IPS DF 4.7 (cell line): ENCODE measurements around the gene SLC12A7.

Experiments
- DNase-seq: peaks from one replicate; pipeline ENCODE4 v3.0.0-alpha.2; 2013; ENCODE audit warnings: low spot score; ENCODE audit errors: extremely low read depth

SLC12A7 gene

DNA sequence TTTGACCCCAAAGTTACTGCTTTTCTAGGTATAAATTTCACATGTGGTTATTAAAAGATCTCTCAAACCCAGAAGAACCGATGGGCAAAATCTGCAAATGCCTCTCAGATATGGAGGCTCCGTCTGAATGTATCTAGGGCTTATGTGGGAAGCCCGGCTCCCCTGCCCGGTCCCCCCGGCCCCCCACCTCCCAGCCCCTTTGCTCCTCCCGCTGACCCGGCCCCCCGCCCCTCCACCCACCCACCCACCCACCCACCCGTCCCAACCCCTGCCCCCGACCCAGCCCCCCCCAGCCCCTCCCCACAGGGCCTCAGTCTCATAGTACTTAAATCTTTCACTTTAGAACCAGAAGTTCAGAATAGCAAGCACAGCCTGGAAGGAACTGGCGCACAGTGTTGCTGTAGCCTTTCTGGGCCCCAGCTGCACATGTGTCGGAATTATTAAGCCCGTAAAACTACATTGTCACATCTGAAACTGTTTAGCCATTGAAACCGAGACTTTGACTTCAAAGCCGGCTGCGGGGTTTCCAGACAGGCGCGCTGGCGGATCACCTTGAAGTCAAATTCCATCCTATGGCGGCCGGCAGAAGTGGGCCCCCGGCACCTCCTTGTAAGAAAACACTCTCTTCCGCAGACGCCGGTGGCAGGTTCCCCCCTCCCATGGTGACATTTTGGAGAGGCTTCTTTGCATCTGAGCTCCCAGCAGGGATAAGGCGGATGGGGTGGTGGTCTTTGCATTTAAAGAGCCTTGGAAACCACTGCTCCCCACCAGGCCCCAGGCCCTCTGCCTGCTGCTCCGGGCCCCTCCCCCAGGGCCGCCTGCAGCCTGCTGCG lies 90.5 kb downstream of the SLC12A7 start:
- no peak for DNase-seq

DNA sequence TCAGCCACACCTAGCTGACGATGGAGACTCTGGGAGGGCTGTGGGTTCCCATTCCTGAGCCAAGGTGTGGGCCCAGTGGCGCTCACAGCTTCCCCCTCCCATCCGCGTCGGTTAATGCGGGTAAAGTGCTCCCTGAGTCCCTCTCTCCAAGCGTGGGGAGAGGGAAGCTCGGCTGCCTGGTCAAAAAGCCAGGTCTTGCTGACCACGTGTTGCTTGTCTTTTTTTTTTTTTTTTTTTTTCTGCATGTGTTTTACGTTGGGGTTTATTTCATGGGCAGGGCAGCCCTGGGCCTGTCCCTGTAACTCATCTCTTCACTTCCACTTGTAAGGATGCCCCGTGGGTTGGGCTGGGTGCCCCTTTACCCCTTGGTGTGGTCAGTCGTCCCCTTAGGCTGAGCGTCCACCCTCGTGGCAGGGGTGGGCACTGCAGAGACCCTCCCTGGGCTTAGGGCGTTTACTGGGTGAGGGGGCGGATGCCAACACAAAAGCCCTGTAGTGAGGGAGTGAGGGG lies 91.4 kb downstream of the SLC12A7 start:
- DNase-seq: no peak

DNA sequence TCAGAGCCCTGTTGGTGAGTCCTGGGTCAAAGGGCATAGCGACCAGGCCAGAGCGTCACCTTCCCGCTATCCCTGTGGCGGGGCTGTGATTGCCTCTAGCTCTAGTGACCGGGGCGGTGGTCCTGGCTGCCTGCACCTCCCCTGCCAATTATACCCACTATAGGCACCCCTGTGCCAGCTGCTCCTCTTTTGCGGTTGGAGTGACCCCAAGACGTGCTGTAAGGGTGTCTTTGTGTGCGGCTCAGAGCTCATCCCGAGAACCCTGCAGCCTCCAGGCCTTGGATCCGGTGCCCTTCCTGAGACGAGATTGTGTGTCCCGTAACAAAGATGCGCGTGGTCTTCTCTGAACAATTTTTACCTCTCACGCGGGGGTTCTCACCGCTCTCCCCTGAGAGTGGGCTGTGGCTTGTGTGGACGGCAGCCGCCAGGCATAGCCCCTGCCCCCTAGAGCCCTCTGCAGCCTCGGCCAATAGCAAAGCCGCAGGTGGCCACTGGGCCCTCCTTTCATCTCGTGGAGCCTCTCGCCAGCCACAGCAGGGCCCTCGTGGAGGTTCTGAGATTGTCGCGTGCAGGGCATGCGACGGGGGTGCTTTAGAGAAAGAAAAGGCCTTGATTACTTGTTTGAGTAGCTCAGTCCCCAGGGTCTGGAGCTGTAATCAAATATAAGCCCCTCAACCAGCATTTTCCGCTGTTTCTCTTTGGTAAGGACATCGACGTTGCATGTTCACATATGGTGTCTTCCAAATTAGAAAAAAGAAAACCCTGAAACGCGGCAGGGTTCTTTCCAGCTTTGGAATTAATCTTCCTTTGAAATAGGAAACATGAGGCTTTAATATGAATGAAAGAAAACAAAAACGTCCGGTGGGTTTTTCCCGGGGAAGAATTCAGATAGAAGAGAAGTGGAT lies 92.6 kb downstream of the SLC12A7 start:
- no peak for DNase-seq

DNA sequence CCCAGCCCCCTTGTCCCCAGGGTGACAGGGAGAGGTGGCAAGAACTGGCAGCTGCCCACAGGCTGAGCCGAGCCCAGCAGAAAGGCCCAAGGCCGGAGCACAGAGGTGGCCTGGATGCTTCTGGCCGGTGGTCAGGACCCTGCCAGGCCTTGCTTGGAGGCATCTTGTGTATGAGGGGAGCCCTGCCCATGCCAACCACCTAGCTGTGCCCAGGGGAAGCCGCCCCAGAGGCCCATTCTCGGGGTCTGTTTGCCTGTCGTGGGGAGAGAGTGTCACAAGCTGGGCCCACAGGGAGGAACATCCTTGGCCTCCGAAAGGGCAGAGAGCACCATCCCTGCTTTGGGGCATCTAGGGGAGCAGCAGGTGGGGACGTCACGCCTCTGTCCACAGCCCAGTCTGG lies 93.3 kb downstream of the SLC12A7 start:
- no peak for DNase-seq

DNA sequence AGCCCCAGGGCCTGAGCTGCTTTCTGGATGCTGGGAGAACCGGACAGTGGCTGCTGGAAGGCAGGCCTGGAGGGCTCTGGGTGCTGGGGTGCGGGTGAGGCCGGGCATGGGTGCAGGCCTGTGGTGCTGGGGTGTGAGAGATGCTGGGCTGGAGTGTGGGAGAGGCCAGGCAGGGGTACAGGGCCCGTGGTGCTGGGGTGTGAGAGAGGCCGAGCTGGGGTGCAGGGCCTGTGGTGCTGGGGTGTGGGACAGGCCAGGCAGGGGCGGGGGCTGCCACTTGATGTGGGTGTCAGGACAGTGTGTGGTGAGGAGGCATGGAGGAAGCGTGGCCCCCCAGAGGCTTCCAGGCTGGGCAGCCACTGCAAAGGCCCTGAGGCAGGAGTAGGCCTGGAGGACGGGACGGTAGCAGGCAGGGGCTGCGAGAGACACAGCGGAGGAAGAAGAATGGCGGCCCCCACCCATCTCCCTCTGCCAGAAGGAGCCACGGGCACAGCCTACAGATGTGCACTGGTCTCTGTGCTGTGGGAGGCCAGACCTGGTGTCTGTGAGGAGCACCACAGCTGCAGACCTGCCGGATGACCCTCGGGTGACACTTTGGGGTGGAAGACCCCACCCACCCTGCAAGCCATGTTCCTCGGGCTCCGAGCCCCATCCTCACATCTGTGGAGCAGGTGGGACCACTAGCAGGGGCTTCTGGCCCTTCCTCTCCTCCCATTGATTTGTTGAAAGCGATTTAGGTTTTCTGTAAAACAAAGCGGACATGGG lies 94.0 kb downstream of the SLC12A7 start:
- DNase-seq: no peak

DNA sequence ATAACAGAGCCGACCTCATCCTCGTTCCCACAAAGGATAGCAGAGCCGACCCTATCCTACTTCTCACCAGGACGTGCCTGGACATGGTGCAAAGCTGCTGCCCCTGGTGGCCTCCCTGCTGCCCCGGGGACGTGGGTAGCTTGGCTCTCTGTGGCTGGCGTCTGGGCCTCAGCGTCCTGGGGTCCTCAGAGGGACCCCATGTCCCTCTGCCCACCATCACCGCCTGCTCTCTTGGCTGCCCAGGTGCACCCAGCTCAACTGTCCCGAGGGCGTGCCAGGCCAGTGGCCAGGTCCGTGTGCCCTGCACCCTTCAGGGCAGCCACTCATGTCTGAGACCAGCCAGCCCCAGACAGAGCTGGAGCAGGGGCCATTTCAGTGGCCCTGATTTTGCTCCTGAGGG lies 94.8 kb downstream of the SLC12A7 start:
- DNase-seq: no peak

DNA sequence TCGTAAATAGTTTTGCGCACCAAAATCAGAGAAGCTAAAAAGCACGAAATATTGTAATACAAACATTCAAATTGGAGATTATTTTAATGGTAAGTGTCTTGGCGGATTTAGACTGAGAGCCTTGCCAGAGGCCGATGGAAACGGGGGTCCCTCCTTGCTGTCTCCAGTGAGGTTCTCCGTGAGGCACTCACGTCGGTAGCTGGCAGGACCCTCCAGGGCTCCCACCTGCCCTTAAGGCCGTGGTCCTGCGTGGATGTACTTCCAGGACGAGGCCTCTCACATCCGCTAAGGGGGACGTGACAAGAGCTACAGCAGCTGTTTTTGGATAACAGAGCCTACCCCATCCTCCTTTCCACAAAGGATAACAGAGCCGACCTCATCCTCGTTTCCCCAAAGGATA lies 95.4 kb downstream of the SLC12A7 start:
- DNase-seq: no peak

DNA sequence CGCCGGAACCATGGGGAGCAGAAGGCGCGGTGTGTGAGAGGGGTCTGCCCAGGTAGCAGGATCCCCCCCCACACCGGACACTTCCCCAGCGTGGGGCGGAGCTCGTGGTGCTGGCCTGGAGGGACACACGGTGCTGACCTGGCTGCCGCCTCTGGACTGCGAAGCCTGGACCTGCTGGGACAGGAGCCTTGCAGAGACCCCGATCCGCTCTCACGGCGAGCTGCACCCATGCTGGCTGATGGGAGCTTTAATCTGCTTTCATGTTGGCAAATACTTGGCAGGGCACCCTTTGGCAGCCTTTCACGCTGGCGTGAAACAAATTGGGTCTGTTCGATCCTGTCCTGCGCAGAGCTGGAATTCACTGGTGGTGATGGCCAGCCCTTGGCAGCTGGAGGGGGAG lies 95.8 kb downstream of the SLC12A7 start:
- DNase-seq: no peak

DNA sequence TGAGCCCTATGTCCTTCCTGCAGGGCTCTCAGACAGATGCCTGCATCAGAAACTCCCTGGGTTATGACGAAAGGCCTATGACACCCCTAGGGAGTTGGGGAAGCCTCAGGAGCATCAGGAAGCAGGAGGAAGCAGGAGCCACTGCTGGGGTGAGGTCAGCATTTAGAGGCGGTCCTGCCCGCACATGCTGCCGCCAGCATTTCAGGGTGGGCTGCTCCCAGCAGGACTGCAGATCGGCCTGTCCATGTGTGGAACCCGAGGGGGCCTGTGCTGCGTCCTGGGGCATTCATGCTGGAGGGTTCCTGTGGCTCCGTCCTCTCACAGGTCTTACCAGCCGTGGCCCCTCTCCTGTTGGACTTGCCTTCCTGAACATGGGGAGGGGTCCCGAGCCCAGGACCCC lies 96.4 kb downstream of the SLC12A7 start:
- DNase-seq: no peak

DNA sequence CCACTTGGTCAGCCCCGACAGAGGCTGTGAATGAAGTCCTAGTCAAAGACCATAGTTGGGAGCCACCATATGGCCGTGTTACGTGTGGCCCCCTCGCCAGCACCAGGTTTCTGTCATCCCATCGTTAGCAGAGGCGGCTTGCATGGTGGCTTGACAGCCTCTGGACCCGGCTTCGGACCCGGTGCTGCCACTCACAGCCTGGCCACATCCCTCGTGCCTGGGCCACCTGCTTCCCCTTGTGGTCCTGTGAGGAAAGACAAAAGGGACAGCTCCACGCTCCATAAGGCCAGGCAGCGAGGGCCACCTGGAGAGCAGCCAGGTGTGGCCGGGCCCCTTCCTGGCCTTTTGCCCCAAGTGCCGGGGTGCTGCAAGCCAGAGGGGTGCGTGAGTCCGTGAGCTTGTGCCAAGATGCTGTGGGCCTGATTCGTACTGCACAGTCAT lies 97.1 kb downstream of the SLC12A7 start:
- DNase-seq: no peak

DNA sequence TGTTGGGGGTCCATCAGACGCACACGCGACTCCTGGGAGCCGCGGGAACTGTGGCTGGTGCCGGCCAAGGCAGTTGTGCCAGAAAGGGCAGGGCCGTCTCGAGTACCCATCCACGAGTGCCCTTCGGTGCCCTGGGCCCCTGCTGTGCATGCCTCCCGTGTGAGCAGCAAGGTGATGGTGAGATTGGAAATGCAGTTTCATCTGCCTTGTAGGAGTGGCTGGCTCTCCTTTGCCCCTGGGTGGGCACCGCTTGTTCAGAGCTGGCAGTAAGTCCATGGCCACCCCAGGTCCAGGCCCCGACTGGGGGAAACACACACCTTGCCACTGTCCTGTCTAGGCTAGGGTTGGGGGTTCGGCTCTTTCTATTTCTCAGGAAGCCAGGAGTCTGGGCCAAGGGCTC lies 97.5 kb downstream of the SLC12A7 start:
- no peak for DNase-seq

DNA sequence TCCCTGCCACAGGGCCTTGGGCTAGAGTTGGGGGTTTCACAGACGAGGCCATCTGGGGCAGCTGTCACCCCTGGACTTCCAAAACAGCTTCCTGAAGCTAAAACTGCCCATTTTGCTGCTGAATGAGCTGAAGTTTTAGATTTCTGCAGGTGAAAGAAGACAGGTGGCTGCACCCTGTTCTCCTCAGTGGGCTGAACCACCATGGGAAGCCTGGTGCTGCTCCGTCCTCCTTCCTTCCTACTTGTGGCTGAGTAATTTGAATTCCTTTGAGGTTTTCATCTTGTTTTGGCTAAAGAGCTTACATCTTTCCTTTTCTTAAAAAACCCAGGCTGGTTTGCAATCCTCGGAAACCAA lies 97.9 kb downstream of the SLC12A7 start:
- no peak for DNase-seq

DNA sequence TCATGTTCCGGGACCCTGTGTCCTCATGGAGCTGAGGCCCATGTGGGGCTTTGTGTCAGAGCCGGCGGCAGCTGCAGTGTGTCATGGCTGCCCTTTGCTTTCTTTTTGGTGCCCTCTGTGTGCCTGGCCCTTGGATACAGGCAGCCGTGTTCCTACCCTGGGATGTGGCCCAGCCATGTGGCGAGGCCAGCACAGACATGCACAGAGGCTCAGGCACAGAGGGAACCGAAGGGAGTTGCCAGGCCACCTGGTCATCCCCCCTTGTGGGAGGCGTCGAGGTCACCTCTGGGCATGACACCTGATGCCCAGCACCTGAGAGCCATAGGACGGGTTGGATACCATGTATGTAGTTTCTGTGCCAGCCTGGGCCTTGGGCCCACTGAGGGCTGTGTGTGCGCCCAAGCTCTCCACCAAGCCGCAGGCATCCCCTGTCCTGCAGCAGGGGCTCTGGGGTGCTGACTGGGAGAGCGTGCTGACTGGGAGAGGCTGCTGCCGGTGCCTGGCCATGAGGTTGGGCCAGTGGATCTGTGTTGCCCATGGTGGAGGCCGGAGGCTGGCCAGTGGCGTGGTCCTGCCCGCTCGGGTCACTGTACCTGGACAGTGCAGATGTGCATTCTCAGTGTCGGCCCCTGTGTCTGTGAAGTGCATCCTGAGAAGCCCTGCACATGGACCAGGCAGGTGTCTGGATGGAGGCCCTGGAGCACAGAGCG lies 98.5 kb downstream of the SLC12A7 start:
- no peak for DNase-seq

DNA sequence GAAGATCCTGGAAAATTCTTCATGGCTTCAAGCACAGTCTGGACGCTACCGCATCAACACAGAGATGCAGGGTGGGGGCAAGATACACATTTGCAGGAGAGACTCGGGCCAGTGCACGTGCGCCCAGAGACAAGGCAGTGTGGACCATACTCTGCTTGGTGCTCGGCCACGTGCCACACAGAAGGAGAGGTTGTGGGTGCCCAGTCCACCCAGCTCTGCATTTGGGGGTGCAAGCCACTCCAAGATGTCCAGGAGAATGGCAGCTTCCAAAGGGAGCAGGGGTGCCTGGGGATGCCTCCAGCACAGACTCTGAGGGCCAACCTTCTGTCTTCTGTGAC lies 99.0 kb downstream of the SLC12A7 start:
- no peak for DNase-seq

DNA sequence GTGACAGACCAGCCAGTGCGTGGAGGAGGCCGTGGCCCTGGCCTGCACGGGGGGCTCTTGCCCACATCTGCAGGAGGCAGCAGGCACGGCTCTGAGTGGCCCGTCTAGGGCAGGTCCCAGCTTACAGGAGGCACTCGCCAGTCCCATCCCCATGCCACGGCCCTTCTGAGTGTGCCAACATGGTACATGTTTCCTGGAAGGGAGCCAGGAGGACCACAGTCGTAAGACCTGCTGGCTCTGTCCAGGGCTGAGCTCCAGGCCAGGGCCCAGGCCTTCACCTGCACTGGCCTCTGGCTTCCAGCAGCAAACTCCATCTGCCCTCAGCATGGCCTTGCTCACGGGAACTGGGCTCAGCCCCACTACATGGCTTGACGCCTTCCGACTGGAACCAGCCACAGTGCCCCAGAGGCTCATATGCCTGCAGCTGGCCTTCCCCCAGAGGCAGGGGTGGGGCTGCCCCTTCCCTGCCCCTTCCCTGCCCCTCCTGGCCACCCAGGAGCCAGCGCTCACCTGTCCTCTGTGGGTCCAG lies 99.5 kb downstream of the SLC12A7 start:
- no peak for DNase-seq

DNA sequence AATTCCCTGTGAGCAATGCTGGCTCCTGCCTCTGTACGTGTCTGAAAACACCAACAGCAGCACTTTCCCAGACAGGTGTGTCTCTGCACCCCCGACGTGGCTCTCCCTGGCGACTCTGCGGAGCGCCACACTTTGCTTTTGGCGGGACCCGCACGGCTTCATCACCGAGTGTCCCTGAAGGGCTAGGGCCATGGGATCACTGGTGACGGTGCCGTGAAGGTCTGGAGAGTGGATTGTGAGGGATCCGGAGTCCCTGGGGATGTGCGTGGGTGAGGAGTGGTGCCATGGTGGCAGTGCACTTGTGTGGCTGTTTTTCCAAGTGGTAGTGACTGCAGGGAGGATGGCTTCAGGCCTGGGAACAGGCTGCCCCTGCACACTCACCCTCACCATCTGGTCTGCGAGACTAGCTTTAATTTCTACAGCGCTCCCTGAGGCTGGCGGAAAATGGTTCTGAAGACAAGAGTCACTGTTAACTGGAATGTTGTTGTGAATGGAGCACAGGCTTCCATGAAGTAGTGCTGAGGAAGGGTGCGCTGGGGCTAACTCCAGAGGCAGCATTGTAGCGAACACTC lies 100.0 kb downstream of the SLC12A7 start:
- DNase-seq: no peak

DNA sequence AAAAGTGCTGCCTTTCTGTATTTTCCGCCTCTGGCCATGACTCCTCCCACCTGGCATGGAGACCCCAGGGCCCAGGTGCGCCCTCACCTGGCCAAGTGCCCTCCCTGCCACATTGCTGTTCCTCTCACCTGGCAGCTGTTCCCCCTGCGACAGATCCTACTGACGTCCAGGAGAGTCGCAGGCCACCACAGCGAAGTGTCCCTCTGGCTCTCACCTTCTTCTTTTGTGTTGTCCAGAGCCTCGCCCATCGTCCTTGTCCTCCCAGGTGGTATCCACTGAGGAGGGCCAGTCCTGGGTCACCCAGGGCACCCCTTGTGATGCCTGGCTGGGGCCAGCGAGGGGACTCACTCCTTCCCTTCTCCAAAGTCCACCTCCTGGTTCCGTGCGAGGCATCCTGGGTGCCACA lies 100.6 kb downstream of the SLC12A7 start:
- no peak for DNase-seq

DNA sequence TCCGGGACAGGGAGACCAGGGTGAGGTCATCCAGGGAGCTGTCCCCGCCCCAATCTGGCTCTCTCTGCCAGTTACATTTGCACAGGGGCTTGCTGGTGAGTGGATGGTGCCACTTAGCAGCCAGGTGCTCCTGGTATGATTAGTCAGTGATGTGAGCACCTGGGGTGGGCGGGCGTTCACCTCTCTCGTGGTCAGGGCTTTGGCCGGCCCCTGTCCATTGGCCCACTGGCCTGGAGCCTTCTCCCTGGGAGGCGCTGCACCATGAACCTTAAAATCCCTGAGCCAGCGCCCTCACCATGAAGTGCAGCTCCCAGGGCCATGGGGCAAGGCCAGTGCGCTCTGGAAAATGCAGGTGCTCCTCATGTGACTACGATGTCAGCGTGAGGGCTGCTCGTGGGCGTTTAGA lies 101.2 kb downstream of the SLC12A7 start:
- DNase-seq: no peak

DNA sequence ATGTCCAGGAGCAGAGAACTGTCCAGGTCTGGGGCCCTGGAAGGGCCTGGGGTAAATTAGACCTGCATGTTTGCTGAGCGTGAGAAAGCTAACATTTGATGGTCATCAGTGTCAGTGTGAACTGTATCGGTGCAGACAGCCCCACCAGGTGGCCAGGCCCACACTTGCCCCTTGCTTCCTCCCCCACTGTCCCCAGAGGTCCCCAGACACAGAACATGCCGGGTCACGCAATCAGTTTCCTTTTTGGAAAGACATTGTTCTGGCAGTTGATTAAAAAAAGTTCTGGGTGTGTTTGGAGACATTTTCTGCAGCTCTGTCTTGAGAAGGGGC lies 101.7 kb downstream of the SLC12A7 start:
- DNase-seq: no peak

DNA sequence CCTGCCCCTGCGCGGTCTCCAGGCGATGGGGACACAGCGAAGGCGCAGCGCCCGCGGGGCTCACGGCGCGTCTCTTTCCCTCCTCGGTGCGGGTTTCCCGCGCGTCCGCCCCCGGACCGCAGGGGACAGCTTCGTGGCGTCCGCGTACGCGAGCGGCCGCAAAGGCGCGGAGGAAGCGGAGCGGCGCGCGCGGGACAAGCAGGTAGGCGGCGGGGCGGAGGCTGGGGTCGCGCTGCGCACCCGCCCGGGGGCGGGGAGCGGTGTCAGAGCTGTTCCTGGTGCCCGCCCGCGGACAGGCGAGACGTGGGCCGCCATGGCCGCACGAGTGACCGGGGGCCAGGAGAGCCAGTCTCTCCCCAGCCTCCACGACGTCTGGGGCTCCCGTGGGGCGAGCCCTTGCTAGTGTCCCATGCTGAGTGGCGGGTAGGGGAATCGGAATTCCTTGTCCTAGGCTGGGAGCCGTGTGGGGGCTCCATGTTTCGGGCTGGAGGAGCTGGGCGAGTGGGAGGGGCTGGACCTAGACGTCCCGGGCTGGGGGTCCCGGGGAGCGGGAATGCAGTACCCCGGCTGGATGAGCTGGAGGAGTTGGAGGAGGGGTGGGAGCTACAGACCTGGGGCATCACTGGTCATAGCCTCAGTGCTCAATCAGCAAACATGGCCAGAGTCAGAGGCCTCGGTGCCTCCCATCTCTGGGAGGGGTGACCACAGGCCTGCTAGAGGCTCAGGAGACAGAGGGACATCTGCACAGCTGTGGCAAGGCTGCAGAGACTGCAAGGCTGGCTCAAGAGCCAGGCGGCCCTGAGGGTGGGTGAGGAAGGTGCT lies 102.3 kb downstream of the SLC12A7 start:
- DNase-seq: no peak
